Thyroid gland (tissue), 4 donors: ENCODE data around the gene NRG3.

Experiments
- POLR2A ChIP-seq, 2 donors: fragments of 450-650 bp; IDR thresholded peaks; one replicate each; pipeline ENCODE4 v1.6.1; 2017; ENCODE audit warnings: antibody characterized with exemption in 2 of 2, mild to moderate bottlenecking in 2 of 2, moderate library complexity in 1 of 2
- TF ChIP-seq, protein P1 (sequence below), 6 experiments: fragments of 200-600 bp in 3 of 6; fragments of 450-650 bp in 3 of 6; sonication (generic) in 3 of 6; IDR thresholded peaks; one replicate each; pipeline ENCODE4 v1.5.1; 2016 to 2019; ENCODE audit warnings: antibody characterized with exemption in 6 of 6, mild to moderate bottlenecking in 2 of 6, inconsistent platforms in 1 of 6, moderate library complexity in 1 of 6

DNA sequence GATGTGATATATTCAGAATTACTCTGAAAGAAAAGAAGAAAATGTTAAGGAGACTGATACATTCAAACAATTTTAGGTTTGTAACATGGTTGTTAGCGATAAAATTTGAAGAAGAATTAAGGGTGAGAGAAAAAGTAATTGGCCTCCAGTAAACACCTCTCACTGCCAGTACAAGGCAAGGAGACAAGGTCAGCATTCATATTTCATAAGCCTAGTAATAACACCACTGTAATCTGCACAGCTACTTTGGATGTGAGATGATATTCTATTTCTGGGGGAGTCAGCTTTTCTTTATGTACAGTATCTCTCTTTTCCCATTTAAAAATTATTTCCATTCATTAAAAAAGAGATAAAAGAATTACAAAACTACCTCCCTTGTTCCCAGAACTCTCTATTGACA lies 621.1 kb downstream of the NRG3 start:
- TF ChIP-seq, protein P1, sequence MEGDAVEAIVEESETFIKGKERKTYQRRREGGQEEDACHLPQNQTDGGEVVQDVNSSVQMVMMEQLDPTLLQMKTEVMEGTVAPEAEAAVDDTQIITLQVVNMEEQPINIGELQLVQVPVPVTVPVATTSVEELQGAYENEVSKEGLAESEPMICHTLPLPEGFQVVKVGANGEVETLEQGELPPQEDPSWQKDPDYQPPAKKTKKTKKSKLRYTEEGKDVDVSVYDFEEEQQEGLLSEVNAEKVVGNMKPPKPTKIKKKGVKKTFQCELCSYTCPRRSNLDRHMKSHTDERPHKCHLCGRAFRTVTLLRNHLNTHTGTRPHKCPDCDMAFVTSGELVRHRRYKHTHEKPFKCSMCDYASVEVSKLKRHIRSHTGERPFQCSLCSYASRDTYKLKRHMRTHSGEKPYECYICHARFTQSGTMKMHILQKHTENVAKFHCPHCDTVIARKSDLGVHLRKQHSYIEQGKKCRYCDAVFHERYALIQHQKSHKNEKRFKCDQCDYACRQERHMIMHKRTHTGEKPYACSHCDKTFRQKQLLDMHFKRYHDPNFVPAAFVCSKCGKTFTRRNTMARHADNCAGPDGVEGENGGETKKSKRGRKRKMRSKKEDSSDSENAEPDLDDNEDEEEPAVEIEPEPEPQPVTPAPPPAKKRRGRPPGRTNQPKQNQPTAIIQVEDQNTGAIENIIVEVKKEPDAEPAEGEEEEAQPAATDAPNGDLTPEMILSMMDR (IDR thresholded peaks at IDR 0.05): no peak
- no peak for TF ChIP-seq POLR2A (IDR thresholded peaks at IDR 0.05)
